GM04503 (cell line): ENCODE data around the gene SUPT4H1.
"Not testable (repeated sequence)": the region's sequence is repeated elsewhere in the genome, so short reads cannot be mapped to it uniquely, and the experiment has no call there.

Experiments used
- DNase-seq: peaks from one replicate; pipeline ENCODE4 v3.0.0-alpha.2; 2012; ENCODE audit warnings: low read depth

The SUPT4H1 gene

DNA sequence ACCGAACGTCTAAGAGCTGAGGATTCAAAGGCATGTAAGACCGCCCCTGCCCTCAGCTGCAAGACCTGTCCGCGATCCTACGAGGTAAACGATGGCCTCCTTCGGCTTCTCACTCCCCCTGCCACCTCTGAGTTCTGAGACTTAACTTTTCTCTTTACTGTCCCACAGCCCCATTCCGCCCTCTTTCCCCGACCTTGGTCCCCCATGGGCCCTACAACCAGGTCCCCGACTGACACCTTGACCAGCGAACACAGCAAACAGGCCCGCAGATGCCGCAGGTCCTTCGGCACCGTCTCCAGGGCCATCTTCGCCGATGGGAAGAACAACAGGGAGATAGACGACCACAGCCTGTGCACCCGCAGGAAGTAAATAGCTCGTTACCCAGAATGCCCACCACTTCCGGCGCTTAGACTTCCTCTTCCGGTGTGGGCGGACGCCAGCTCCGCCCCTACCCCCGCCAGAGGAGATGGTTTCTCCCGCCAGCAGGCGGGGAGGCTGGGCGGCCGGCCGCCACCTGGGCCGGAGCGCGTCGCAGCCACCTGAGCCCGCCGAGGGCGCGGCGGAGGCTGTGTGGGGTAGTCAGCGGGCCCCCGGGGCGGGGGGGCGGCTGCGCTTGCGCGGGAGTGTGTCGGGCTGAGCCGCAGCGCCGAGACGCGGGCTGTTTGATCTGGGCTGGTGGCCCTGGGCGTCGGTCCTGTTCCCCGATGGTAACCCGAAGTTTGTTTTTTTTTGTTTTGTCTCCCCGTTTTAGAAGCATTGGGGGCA is at the start of gene SUPT4H1:
SUPT4H1 (minus strand) TSS at position 371 of the 765 bp plus-strand sequence; CDS start at position 305, 66 bp downstream.
- peak; percentile 44 for DNase-seq

DNA sequence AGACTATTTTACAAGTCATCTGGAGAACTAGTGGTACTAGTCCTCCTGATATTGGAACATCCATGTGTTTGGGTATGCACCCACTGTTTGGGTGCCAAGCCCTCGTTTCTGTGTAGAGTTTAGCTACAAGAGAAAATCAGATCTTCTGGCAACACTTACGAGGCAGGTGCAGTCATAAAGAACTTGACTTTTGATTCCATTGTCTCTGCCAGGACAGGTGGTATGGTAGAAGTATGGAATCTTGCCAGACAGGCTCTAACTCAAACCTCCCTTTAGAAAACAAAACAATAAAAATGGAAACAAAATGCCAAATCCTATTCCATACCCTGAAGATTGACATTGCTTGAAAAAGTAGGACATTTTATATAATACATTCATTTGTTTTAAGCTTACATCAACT is 49.3 kb upstream of the SUPT4H1 start:
- no peak for DNase-seq

DNA sequence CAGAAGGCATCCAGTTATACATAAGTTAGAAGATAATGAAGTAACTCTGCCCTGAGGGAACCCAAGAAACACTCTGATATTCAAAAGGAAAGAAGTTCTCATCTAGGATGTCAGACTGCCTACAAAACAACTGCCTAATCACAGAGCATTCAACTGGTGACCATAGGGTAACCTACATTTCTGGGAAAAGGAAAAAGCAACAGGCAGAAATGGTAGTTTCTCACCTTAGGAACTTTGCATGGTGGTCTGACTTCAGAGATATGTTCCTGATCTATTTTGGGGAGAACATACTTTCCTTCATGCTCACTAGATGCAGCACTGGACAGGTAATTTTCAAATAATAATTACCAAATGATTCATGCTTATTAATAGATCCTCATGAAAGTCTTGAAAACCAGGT is 48.8 kb upstream of the SUPT4H1 start:
- no peak for DNase-seq

DNA sequence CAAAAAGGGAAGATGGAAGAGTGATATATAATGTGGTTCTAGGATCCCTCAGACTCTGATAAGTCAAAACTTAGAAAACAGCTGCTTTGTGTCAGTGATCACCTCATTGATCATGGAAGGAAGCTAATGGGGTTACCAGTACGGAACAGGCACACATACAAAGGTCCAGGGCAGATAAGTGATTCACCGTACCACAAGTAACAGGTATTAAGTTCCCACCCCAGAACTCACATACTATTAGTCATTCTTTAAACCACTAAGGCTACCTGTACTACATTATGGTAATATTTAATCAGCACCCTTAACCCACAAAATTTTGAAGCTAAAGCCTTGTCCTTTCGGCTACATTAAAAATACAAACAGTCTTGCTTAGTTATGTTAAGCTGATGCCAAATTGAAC is 48.0 kb upstream of the SUPT4H1 start:
- no peak for DNase-seq

DNA sequence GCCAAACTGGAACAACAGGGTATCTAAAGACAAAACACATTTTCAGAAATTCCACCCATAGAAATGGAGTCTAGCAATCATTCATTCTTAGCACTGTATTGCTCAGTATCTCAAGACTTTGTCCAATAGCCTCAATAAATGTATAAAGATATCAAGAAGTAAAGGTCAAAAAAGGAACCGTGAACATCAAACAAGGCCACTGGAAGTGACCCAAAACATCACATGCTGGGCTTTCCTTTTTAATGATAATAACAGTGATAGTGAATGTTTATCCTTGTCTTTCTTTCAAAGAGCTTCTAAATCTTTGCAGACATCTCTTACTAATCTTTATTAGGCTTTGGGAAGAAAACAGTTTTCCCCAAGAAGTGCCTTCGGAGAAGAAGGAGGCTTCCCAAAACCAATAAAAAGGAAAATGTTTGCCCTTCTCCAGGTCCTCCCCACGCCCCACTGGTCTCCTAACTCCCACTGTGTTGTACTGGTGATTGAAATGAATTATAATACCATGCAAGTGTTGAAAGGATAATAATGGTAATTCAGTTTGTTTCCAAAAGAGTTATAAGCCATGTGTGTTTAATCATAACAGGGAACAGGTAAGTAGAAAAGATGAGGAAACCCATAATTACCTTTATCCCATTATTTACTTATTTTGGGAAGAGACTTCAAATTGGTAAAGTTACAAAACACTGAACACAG is 46.7 kb upstream of the SUPT4H1 start:
- no peak for DNase-seq

DNA sequence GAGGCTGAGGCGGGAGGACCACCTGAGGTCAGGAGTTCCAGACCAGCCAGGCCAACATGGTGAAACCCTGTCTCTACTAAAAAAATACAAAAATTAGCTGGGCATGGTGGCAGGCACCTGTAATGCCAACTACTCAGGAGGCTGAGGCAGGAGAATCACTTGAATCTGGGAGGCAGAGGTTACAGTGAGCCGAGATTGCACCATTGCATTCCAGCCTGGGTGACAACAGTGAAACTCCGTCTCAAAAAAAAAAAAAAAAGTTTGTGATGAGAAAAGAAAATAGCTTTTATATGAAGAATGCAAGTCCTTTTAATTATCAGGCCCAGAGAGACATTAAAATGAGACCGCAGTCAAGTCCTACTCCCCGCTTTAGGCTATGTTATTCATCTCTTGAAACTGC is 45.4 kb upstream of the SUPT4H1 start:
- DNase-seq, result not testable (repeated sequence)

DNA sequence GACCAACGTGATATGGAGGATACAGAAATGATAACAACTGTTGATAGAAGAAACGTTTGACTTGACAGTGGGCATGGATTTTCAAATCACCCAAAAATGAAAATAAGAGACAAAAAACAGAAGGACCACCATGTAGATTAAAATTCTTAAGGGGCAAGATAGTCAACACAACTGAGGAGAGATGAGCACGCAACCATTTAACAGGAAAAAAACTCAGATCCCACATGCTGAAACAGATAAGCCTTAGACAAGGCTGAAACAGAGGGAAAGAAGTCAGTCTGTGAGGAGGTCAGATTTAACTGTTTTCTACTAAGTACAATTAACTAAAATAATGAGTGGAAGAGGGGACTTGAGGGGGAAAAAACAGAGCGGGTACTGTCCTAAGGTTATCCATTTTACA is 44.2 kb upstream of the SUPT4H1 start:
- DNase-seq, result no peak

DNA sequence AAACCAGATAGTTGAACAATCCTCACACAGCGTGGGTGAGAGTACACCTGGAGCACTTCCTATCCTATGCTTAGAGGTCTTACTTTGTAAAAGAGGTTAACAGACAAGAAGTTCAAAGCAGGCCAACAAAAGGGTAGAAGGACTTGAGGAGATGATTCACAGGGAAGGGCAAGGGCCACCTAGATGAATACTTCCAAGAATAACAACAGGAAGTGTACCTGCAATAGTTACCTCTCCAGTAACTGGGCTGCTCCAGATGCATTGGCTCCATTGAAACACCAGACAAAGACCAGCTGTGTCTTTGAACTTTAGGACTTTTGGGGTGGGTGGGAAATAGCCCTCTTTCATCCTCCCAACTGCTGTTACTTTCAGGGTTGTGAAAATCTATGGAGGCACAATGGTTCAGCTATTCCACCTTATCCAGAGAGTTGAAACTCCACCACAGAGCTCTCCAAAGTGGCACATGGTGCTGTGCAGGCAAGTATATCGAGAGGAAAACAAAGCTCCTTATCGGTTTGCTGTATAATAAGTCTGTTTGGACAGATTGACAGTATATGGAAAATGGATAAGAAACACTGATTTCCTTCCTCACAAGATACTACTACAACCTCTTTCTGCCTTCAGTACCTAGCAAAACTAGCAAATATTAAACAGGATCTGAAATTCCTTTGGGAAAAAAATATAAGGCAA is 42.7 kb upstream of the SUPT4H1 start:
- DNase-seq, result no peak

DNA sequence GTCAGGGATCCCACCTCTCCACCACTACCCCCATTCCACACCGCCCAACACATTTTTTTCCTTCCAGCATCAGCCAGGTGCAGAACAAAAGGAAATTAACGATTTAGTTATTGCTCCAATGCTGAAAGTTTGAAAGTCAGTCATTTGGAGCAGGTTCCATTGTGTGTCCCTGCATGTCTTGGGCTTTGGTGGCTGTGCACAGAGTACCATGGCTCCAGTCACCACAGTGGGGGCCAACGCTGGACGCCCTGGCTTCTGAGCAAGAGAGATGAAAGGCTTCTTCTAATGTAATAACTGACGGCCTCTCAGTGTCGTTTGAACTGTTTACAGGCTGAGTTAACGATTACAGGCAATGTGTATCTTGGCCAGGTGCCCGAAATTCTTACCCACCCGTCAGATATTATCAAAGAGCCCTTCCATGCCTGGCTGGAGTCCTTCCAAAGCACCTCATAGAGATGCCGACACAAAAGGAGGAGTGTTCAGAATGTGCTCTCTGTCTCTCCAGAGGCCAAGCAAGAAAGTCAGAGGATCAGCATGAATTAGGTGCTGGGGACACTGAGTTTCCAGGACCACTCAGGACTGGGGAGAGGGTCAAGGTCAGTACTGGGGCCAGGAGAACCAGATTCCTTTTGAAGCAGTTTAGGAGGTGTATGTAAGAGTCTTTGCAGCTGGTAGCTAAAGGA is 39.4 kb upstream of the SUPT4H1 start:
- DNase-seq, result no peak

DNA sequence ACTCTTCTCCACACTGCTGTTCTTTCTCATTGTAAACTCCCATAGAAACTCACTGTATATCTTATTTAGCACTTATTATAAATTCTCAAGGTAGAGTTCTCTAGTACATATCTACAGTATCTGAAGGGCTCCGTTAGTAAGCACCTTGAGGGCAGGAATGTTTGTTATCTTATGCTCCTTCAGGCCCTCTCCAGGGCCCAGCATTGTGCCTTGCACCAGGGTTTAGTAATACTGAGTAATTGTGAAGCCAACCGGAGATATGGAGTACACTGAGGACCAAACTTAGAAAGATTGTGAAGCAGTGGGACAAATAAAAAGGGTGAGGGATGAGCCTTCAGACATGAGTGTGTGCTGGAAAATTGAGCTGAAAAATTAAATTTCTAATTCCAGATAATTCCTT is 38.9 kb upstream of the SUPT4H1 start:
- DNase-seq, result no peak

DNA sequence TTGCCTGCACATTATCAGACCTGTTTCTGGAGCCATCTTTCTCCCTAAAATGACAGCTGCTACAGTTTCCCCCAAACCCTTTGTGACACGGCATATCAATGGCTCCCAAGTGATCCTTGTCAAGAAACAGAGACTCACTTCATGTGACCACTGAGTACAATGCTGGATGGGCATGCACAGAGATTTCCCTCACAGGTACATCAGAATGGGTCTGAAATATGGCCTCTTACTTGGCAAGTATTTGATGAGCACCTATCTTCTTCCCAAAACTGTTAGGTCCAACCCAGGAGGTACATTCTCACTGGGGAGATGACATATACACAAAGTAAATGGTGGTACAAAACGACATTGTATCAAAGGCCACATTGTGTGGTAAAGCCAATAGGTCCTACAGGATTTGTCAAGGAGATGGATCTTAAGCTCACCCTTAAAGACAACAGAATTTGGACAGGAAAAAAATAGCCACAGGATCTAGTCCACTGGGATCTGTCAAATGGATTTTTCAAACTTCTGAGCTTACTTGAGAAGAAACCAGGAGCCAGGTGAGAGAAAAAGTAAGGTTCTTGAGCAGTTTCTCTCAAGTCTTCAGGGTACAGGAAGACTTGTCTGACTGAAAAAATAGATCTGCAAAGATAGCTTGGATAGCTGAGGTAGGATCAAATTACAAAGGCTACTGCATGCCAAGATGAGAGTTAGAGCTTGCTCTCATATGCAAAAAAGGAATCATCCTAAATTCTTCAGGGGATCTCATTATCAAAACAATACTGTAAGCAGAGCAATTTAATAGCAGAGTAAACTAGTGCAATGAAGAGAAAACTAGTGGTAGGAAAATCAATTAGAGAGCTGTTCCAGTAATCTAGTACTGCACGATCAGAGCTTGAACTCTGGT is 36.5 kb upstream of the SUPT4H1 start:
- no peak for DNase-seq

DNA sequence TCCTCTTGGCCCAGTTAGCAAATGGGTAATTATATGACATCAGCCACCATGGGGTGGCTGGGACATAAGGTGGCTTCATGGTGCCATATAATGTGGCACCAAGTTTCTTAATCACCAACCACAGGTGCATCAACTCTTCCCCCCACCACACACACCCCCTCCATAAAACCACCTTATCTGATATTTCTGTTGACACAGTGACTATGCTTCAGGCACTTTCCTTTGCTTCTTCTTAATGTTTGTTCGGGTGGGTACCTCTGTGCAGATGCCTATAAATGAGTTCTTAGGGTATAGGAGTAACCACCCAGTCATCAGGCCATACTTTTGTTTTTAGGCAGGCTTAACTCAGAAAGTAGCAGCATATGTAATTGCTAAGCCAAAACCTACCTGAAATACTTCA is 35.8 kb upstream of the SUPT4H1 start:
- DNase-seq, result no peak

DNA sequence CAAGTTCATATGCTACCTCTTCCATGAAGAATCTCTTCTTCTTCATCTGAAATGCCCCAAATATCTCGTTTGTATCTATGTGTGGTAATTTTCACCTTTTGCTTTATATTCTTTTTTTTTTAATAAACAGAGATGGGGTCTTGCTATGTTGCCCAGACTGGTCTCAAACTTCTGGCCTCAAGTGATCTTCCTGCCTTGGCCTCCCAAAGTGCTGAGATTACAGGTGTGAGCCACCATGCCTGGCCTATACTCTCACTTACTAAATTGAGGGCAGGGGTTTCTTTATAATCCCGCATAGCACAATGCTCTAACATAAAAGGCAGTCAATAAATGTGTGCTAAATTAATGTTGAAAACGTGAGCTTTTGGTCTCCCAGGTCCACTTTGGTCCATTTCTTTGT is 34.7 kb upstream of the SUPT4H1 start:
- DNase-seq, result no peak

DNA sequence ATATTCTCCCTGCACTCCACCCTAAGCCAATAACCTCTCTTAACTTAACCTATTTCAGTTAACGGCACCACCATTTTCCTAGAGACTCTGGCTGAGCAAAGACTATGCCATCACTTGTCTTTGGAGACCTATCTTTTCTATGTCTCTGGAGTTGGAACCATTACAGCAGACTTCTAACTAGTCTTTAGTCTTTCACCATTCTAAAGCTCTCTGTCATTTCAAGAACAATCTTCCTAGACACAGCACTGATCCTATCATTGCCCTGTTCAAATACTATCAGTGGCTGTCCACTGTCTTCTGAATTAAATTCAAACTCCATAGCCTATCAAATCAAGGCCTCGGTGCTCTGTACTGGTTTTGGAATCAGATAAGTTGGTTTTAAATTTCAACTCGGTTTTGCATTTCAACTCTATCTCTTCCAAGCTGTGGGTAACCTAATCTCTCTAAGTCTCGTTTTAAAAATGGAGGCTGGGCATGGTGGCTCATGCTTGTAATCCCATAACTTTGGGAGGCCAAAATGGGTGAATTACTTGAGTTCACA is 33.4 kb upstream of the SUPT4H1 start:
- no peak for DNase-seq

DNA sequence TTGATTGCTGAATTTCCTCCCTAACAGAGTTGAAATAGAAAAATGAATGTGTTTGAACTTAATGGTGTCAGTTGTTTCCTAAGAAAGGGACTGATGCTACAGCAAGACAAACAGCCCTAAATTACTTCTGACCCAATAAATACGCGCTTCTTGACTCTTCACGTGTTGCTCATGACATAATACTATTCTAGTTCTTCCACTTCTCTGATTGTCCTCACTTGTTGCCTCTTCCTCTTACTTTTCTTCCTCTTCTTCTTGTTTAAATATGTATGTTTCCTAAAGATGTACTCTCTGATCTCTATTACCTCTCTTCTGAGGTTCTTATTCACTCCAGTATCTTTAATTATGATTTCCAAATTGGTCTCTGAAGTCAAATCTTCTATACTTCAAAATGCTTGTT is 32.9 kb upstream of the SUPT4H1 start:
- DNase-seq, result no peak

DNA sequence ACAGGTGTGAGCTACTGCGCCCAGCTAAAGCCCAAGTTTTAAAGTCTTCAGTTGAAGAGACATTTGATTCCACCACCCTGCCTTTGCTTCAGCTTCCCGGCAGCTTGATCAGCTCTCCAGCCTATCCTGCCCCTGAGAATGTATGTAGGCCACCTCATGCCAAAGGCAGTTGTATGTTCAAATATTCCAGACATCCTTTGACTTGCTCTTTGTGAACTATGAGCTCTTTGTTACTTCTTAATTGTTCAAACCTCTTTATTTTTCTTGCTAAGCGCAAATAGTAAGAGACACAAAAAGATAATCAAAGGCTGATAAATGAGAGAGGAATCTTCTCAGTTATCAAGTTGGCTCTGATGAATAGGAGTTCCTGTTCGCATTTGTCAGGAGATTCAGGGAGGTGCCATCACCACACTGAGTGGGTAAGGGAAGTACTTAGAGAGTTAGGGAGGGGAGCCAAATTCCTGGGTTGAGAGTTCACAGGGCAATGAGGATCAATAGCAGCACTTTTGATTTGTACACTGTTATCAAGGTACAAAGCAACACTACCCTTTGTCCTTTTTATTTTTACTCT is 32.0 kb upstream of the SUPT4H1 start:
- no peak for DNase-seq

DNA sequence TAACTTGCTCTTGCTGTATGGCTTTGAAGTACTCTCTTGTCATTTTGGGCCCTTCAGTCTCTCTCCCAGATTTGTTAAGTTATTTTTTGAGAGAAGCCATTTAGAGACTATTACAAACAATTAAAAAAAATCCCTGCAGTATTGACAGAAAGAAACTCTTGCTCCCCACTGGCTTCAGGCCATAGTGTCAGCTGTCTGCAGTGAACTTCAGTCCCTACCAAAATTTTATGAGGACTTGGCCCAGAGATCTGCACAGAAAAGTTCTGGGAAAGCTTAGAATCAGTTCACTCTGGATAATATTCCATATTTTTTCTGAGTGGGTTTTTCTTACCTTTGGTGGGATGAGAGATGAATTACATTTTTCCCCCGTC is 30.9 kb upstream of the SUPT4H1 start:
- DNase-seq, result no peak

DNA sequence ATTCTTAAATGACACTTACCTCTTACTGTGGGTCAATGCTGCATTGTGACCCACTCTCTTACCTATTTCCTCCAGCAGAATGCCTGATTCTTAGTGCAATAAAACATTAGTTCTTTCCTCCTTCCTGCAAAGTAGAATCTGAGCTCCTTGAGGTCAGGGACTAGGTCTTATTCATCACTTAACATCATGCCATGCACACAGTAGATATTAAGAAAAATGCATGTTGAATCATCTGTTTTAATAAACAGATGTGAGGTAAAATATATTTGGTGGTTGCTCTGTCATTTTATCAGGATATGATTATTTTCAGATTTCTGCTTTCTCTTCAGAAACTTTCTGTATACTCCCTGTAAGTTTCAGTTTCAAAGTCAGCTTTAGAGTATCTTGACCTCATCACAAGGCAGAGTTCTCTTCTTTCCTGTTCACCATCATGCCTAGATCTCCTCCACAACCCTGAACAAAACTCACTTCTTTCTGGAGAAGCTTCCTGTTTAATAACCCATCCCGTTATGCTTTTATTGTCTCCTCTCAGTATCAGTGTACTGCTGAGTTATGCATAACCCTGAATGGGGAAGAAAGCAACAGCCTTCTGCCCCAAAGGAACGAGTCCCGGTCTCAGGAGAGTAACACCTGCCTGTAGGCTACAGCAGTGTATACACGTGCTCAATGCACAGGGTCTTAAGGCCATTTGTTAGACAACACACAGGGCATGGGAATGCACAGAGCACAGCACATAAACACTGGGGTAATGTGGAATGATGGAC is 30.3 kb upstream of the SUPT4H1 start:
- DNase-seq, result no peak

DNA sequence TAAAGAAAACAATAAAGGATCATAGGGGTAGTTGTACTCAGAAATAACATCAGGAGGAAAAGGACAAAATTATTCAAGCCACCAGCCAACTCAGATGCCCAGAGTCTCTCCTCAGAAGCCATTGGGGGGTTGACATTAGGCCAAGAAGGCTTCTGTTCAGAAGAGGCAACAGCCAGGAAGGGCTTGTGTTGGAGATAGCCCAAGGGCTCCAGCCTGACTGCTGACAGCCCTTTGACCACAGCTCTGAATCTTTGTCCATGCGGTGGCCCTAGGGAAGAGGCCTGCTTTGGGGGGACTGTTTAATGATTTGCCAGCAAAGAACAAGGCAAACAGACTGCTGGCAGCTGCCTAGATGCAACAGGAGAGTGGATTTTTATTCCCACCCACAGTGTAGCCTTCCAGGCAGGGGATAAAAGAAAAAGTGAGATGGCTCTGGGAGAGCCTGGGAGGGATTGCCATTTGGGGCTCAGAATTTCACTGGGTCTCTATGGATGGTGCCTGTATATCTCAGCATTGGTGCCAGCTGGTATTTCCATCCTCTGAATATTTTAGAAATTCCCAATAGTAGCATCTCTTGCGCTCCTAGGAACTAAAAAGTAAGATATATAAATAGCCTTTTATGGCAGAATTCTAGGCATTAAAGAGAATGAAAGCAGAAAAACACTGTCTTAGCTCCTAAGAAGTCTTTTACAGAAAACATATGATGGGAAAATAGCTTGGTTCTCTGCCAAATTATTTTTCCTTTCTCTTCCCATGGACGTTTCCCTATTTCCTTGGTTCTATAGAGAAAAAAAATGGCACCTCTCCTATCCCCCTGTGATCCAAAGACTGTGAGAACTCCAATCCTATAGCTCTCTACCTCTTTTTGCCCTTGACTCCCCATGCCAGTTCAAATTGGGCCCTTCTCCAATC is 29.4 kb upstream of the SUPT4H1 start:
- no peak for DNase-seq
